Measurements from ENCODE around the gene VRK1.
"Not testable (repeated sequence)": the region's sequence is repeated elsewhere in the genome, so short reads cannot be mapped to it uniquely, and the experiment has no call there.

Gene VRK1, protein sequence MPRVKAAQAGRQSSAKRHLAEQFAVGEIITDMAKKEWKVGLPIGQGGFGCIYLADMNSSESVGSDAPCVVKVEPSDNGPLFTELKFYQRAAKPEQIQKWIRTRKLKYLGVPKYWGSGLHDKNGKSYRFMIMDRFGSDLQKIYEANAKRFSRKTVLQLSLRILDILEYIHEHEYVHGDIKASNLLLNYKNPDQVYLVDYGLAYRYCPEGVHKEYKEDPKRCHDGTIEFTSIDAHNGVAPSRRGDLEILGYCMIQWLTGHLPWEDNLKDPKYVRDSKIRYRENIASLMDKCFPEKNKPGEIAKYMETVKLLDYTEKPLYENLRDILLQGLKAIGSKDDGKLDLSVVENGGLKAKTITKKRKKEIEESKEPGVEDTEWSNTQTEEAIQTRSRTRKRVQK

DNA sequence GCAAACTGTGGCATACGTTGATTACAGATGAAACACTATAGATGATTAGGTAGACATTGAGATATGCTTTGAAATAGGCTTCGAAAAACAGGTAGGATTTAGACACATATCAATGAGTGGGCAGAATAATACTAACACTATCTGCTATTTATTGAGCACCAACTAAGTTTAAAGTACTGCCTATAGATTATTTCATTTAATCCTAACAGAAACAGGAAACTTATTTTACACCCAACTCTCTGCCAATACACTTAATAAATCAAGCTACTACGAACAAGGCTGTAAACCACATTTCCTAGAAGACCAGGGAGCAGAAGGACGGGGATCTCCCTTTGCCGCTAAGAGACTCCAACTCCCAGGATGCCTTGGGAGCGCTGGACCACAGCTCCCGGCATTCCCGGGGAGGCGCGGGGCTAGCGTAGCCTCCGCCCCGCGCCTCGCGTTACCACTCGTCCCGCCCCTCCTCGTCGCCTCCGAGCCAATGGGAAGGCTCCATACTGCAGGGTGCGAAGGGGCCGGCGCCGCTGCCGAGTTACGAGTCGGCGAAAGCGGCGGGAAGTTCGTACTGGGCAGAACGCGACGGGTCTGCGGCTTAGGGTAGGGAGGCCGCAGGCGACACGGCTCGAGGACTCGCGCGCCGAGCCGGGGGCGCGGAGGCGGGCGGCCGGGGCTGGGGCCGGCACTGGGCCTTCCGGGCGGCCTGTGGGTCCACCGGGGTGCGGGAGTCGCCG is at the start of gene VRK1:
Gene VRK1, plus strand, starts transcription at position 532 of the 731 bp plus-strand sequence. CDS start 36,090 bp downstream, outside the sequence.
- peak; percentile 96 for DNase-seq

DNA sequence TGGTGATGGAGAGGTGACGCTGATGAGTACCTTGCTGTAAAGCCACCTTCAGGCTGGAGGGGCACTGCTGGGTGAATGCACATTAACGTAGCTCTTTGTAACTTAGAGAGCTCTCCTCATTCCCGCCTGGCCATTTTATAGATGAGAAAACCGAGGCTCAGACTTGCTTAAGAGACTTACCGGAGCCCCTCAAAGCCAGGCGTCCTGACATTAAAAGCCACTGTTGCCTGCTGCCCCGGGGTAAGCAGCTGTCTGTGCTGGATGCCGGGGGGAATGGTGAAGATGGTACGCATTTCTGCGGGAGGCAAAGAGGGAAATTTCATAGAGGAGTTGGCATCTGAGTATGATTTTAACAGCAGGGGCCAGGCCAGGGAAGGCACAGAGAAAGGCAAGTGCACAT is 49.6 kb upstream of the VRK1 start:
- no peak for DNase-seq

DNA sequence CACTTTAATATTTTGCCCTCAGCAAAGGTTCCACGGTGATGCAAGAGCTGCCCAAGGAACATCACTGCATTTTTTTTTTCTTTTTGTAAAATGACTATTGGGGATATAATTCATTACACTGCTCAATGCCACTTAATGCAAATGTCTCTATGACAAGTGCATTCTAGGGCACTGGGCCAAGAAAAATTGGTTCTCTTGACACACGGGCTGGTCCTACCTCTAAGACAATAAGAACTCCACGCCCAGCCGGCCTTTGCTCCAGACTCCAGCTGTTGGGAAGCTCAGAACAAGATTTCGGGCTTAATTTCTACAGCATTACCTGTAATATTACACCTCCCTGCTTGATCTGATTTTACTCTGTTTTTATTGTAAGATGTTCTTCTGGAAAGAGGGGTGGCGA is 48.8 kb upstream of the VRK1 start:
- no peak for DNase-seq

DNA sequence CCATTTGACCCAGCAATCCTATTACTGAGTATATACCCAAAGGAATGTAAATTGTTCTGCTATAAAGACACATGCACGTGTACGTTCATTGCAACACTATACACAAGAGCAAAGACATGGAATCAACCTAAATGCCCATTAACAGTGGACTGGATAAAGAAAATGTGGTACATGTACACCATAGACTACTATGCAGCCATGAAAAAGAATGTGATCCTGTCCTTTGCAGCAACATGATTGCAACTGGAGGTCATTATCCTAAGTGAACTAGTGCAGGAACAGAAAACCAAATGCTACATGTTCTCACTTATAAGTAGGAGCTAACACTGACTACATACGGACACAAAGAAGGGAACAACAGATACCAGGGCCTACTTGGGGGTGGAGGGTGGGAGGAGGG is 45.7 kb upstream of the VRK1 start:
- no peak for DNase-seq

DNA sequence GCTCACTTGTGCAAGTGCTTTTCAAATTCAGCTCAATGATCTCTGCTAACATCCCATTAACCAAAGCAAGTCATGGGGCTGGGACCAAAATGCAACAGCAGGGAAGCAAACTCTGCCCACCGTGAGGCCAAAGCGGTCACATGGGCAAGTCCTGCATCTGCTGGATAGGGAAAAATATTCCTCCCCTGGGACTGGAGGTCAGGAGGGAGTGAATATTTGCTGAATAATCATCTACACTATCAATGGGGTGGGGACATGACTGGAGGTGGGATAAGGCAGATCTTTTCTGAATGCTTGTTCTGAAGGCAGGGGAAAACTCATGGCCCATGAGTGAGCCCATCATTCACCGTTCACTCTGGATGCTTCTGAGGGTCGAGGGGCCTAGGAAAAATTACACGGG is 45.1 kb upstream of the VRK1 start:
- DNase-seq: no peak

DNA sequence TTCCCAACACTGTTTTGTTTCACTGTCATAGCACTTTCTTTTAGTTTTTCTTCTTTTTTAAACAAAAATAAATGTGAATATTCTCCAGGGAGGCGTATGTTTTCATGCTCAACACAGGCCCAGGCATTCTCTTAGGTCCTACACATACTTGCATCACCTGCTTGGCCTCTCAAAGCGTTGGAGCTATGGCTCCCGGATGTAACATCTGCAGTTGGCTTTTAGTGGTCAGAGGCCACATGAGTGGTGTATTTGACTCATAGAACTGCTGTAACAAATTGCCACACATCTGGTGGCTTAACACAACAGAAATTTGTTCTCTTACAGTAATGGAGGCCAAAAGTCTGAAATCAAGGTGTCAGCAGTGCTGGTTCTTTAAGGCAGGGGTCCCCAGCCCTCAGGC is 44.6 kb upstream of the VRK1 start:
- DNase-seq: no peak

DNA sequence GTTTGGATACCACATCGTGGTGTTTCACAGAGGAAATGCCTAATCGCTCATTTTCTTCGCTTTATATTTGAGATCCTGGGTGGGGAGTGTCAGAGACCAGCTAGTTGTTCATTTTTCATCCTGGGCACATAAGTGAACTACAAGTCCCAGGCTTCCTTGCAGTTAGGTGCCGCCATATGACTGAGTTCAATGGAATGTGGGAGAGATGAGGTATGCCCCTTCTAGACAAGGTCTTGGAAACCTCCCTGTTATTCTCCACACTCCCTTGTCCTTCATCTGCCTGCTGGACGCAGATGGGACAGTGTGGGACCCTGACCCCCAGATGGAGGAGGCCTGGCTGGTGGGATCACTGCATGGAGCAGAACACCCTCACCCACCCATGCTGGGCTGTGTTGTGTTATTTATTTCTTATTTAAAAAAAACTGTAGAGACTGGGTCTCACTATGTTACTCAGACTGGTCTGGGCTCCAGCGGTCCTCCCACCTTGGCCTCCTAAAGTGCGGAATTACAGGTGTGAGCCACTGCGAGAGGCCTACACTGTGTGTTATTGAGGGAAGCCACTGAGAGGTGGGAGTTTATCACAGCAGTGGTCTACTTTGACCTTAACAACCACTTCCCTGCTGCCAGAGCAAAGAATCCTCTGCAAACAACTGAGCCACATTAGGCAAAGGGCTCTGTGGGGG is 42.9 kb upstream of the VRK1 start:
- no peak for DNase-seq

DNA sequence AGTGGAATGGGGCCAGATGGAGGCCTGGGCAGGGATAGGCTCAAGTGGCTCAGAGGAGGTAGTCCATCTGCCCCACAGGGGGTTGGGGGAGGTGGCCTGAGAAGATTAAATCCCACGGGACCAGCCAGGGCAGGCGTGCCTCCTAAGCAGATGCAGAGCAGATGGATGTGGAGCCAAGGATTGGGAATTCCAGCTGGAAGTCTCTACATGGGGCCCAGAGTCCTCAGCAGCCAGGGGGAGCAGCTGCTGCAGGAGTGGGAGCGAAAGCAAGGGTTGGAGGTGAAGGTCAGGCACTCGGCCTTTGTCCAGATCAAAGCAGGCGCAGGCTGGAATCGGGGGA is 42.4 kb upstream of the VRK1 start:
- DNase-seq: no peak

DNA sequence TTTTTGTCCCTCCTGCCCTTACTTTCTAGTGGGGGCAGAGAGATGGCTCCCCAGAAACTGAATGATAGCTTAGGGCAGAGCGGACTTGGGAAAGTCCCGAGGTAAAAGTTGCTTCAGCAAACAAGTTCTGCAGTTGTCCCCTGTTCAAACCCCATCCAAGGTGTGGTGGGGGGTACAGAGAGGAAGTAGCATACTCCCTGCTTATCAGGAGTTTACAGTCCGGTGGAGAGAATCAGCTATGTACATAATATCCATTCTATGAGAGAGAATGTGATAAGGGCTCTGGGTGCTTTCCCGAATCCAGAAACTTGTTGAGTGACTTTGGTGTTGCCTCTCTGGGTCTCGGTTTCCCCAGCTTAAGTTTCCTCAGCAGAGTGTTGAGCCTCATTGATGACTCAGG is 40.4 kb upstream of the VRK1 start:
- no peak for DNase-seq

DNA sequence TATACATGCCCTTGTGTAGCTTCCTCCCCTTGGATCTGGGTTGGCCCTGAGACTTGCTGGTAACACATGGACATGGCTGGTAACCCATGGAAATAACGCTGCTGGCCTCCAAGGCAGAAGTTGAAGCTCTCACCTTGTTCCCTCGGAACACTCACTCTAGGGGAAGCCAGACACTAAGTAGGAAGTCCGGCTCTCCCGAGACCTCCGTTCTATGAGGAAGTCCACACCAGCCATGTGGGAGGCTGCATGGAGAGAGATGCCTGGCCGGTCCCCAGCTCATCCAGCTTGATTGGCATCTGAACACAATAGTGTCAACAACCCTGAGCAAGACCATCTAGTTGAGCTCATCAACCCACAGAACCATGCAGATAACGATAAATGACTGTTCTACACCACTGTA is 39.7 kb upstream of the VRK1 start:
- DNase-seq: no peak

DNA sequence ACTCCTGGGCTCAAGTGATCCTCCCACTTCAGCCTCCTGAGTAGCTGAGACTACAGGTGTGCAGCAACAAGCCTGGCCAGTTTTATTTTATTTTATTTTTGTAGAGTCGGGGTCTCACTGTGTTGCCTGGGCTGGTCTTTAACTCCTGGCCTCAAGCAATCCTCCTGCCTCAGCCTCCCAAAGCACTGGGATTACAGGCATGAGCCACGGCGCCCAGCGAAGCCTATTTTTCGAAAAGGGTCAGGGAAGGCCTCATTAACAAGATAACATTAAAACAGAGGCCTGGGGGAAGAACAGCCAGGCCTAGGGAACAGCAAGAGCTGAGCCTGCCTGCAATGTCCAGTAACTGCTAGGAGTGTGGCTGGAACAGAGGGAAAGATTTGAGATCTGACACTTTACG is 36.1 kb upstream of the VRK1 start:
- DNase-seq: no peak

DNA sequence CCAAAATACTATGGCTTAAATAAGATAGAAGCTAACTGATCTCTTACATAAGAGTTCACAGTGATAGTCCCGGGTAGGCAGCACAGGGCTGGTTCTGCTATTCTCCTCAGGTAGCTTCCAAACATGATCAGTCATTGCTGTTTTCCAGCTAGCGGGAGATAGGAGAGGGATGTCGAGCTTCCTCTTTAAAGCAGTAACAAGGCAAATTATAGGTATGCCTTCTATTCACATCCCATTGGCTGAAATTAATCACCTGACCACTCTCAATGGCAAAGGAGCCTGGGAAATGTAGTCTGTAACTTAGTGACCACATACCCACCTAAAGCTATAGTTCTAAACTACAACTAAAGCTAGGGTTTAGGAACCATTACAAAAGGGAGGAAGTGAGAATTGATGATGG is 34.5 kb upstream of the VRK1 start:
- DNase-seq: no peak

DNA sequence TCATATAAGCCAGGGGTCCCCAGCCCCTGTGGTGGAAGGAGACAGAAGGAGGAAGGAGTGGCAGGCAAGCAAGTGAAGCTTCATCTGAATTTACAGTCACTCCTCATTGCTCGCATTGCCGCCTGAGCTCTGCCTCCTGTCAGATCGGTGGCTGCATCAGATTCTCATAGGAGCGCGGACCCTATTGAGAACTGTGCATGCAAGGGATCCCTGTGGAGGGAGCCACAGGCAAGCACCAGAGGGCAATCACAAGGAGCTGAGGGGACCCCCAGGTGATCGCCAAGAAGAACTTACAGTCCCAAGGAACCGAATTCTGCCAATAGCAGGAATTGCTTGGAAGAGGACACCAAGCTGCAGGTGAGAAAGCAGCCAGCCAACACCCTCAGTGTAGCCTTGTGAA is 33.2 kb upstream of the VRK1 start:
- DNase-seq: no peak

DNA sequence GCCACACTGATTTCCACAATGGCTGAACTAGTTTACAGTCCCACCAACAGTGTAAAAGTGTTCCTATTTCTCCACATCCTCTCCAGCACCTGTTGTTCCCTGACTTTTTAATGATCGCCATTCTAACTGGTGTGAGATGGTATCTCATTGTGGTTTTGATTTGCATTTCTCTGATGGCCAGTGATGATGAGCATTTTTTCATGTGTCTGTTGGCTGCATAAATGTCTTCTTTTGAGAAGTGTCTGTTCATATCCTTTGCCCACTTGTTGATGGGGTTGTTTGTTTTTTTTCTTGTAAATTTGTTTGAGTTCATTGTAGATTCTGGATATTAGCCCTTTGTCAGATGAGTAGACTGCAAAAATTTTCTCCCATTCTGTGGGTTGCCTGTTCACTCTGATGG is 32.0 kb upstream of the VRK1 start:
- not testable (repeated sequence) for DNase-seq

DNA sequence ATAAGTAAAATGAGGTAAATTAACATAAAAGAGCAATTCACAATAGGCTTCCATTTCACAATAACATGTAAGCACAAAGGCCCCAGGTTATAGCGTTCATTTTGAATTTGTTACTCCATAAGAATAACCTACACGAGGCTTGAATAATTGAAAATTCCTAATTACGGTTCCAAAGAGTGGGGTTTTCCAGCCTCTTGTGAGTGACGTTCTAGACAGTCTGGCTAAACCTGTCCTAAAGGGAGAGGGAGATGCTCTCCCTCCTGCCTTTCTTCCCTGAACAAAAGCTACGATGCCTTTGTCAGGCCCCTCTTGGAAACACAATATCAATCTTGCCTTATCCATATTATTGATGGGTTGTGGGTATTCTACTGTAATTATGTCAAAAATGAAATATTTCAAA is 24.3 kb upstream of the VRK1 start:
- DNase-seq: no peak

DNA sequence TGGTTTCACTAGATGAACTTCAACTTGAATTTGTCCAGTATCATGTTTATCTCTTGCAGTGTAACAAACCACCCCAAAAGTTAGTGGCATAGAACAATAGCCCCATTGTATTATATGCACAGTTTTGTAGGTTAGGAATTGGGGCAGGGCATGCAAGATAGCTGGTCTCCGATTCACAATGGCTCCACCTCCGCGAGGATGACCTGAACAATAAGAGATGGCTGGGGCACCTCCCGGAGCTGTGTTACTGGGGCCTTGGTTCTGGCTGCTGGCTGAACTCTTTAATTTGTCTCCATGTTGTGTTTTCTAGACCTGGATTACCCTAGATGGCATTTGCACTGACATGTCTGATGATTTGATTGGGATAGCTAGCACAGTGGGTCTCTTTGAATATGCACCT is 20.4 kb upstream of the VRK1 start:
- DNase-seq: no peak

DNA sequence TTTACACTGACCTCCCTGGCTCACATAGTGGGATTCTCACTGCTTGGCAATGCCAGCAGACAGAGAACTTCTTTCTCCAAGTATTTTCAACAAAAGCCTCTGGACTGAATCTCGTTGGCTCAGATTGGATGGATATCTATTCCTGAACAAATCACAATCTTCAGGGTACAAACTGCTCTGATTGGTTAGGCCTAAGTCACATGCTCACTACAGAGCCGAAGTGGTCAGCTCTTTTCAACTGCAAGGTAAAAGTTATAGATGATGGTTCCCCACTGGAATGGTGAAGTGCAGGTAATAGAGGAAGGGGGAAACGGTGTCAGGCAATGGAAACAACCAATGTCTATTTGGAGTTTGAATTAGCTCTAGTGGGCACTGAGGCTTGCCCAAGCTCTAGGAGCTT is 16.7 kb upstream of the VRK1 start:
- no peak for DNase-seq

DNA sequence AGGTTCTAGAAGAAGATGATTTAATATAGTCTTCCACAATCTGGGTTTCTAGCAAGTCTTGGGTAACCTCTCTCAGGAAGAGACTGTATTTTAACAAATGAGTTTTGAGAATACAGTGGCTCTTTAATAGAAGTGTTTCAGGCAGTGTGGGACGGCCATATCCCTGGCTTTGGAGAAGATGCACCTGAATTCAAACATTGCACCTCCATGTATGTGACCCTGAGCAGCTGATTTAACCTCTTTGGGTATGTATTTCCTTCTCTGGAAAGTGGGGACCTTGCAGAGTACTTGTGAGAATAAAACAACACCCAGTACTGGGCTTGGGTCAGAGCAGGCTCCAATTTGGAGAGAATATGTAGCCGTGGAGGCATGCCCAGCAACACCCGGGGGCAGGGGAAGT is 15.8 kb upstream of the VRK1 start:
- DNase-seq: no peak

DNA sequence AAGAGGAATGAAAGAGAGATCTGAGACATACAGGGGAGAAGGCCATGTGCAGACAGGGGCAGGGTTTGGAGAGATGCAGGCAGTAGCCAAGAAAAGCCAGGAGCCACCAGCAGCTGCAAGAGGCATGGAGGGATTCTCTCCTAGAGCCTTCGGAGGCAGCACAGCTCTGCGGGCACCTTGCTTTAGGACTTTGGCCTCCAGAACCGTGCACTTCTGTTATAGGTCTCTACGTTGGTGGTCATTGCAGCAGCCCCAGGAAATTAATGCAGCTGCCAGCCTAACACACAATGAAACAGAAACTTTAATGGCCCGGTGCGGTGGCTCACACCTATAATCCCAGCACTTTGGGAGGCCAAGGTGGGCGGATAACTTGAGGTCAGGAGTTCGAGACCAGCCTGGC is 14.7 kb upstream of the VRK1 start:
- no peak for DNase-seq

DNA sequence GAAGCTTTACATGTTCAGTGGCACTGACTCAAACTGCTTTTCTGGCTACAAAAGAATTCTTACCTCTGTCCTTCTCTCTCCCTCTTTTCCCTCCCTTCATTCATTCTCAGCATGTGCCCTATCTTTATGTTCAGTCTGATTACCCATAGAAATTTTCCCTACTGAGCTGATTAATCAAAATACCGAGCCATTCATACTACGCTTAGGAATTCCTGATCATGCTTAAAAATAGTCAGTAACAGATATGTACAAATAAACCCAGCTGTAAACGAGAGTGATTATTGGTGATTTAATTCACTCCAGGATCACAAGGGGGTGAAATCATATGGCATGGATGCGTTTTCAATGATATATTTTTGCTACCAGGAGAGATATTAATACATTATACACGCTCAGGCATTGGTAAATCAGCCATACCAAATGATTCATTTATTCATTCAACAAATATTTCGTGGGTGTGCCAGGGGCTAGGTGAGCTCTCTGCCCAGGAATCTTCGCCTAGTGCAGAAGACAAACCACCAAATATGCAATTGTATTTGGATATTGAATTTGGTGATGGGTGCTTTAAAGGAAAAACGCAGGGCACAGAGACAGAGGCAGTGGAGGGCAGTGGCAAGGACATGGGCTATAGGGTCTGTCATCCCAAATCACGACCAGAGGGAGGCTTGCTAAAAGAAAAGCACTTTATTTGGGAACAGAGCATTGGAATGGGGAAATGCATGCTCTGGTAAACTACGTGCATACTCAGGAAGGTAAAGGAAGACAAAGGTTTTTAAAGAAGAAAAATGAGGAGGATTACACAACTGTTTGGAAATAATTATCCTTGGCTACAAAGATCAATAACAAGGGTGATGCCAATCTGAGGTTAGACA is 13.9 kb upstream of the VRK1 start:
- no peak for DNase-seq

DNA sequence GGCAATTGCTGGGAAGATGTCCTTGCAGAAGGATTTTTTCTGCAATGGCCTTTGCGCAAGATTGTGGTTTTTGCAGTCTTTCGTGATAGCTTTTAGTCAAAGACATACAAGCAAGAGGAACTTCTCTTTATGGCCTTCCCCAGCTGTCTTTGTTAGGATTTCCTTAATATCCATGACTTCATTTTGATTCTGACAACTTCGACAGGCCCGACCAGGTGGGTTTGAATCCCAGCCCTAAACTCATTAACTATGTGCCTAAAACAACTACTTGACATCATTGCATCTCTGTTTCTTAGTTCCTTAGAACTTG is 13.3 kb upstream of the VRK1 start:
- DNase-seq: no peak

DNA sequence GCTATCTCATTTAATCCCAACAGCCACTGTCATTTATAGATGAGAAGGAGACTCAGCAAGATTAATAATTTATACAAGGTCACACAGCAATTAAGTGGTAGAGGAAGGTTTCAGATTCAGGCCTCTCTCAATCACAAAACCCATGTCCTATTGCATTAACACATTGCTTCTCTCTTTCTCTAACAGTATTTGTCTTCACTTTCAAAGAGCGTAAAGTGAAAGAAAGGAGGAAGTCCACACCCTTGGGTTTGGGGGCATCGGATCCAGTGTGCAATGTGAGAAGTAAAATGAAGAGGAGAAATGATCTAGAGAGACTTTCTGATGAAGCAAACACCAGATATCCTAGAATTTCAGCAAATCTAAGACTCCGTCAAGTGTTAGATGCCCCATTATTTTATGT is 7.0 kb upstream of the VRK1 start:
- no peak for DNase-seq

DNA sequence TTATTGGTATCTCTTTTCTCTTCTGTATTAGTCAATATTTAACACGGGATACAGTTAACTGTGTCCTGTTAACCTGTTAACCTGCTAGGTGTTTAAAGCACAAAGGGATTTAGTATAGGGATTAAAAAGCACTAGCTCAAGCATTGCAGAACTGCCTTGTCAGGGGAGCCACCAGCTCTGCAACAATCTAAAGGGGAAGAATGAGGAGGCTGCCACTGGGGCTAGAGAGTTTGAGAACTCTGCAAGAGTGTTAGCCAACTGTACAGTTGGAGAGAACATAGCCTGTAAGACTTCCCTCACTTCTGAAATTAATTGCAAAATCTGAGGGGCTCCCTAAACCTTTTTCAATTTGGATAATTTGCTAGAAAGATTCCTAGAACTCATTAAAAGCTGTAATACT is 6.5 kb upstream of the VRK1 start:
- DNase-seq: no peak

Measured in activated CD4-positive, alpha-beta T cell treated with anti-CD3 and anti-CD28 coated beads for 48 hours (primary cell).